GM19099 (cell line): ENCODE results near the gene BEST1.

Experiments used
- POLR2A ChIP-seq: IDR thresholded peaks from 3 replicates; pipeline ENCODE4 v1.6.1; 2011; ENCODE audit warnings: low read depth; ENCODE audit not compliant: insufficient read length; ENCODE audit errors: extremely low read depth

BEST1 gene

DNA sequence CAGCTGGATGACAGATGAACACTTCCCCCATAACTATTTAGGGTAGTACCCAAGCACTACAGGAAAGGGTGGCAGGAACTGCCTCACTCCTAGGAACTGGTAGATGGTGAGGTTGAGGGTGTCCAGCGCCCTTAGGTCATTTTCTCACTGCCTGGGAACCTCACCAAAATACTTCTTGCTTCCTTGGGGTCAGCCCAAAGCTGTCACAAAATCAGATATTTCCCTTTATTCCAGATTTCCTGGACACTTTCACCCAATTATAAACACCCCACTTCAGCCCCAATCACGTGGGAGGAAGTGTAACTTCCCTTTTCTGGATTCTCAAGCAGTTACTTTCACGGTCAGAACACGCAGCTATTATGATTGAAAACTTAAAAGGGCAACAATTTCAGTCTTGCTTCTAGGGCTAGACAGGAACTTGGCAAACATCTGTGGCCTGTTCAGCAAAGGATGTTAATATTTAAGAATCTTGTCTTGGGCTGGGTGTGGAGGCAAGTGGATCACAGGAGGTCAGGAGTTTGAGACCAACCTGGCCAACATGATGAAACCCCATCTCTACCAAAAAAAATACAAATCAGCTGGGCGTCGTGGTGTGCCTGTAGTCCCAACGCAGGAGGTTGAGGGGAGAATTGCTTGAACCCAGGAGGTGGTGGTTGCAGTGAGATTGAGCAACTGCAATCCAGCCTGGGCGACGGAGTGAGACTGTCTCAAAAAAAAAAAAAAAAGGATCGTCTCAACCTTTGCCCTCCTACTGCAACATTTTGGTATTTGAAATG, 13.3 kb downstream of the BEST1 start:
- no peak for TF ChIP-seq POLR2A

DNA sequence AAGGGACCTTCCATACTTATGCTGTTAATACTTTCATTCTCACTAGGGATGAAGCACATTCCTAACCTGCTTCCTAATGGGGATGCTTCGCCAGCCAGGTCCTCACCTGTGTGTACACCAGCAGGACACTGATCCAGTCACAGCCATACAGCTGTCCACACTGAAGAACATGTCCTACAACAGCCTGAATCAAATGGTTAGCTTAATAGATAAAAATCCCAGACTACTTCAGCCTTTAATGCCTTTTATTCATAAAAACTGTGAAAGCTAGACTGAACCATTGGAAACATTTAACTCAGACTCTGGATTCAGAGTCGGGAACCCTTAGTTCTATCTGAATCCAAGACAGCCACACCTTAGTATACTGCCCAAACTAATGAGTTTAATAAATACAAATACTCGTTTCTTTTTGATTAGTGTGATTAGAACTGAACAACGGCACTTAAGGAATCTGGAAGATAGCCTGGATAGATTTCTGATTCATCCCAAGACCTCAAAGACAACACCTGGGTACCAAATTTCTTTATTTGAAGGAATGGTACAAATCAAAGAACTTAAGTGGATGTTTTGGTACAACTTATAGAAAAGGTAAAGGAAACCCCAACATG, 14.0 kb downstream of the BEST1 start:
- TF ChIP-seq POLR2A, result peak; percentile 39

DNA sequence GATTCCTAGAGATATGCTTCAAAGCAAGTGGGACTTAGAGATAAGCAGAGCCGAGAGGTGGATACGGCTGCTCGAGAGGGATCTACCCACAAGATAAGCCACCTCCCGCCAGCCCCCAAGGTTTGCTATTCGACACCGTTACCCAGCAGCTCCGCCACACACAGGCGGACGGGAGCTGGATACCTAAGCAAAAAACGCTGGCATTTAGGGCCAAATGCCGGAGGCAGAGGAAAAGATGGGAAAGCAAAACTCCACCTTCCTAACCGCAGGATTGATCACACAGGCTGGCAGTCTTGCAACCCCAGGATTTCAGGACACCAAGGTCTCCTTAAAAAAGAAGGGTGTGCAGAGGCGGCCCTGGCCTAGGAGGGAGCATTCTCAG, 16.6 kb downstream of the BEST1 start:
- TF ChIP-seq POLR2A, result no peak

DNA sequence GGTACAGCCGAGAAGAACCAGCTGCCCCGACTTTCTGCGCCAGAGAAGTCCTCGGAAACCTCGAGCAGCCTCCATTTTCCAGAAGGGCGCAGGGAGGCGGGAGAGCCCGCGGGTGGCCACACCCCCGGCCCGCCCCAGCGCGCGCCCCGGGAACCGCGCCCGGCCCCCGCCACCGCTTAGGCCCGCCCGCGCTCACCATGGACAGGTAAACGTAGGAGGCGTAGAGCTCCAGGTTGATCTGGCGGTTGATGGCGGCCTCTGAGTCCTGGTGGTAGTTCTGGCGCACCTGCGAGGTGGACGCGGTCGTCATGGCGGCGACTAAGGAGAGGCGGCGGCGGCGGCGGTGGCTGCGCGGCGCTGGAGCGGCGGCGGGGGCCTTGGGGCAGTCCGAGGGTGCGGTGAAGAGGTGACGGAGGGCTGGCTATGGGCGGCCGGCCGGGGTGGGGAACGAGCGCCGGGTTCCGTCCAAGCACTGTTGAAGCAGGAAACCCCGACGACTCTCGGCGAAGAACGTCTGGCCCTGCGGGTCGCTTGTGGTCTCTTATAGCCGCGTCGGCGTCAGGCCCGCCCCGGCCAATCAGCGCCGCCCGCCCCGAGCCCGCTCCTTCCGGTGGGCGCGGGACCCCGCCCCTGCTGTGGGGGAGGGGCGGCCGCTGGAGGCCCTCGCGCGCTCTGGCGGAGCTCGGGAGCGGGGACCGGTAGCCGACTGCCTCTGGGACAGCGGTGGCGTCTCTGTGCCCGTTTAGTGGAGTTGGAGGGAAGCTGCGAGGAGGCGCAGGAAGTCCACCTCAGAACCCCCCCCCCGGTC, 17.2 kb downstream of the BEST1 start, which contains the start of gene FTH1:
Gene FTH1, minus strand, starts transcription at position 519 of the 808 bp plus-strand sequence. Its CDS starts 209 bp downstream, at position 310.
- TF ChIP-seq POLR2A, result peak; percentile 97

DNA sequence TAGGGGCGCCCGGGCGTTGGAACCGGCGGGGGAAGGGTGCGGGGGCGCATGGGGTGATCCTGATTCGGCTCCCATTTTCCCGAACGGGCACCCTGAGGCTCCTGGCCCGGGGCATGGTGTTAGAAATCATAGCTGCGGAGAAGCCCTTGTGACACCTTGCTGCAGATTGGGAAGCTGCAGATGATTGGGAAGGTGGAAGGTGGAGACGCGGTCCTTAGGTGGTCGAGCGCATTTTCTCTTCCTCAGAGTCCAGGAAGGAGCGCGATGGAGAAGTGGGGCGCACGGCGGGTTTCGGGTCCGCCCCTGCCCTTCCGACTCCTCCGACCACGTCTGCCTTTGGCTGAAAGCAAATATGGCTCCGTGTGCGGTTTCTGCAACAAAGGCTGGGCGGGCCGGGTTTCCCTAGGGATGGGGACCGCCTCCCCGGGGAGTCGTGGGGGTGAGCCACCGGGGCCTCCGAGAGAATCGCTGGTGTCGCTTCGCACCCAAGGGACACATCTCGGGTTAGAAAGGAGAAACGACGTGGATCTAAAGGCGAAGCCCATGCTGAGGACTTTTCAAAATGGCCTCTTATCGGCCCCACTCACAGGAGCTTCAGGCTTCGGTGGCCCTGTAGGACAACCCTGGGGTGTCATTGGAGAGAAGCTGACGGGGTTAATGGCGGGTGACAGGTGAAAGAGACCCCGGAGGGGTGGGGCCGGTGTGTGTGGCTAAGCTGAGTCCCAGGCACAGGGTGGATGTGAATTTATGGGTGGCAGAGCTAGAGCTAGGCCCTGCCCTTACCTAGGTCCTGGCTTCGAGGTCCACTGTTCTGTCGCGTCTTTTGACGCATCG, 18.0 kb downstream of the BEST1 start:
- no peak for TF ChIP-seq POLR2A

DNA sequence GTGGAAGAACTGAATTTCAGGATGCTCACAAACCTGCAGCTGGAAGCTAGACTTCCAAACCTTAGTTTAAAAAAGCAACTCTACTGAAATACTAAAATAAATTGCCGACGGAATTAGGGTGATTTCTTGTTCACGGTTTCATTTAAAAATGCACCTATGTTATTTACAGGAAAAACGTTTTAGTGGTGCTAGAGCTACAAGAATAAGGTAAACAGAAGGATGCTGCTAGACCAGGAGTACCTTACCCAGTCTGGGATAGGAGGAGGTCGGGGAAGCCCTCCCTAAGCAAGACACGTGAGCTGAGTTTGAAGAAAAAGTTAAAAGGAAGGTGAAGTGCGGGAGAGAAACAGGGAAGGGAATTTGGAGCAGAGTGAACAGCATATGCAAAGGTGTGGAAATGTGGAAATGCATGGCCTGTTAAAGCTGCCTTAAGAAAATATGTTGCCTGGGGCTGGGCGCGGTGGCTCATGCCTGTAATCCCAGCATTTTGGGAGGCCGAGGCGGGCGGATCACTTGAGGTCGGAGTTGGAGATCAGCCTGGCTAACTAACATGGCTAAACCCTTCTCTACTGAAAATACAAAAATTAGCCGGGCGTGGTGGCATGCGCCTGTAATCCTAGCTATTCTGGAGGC, 18.7 kb downstream of the BEST1 start:
- TF ChIP-seq POLR2A, result no peak

DNA sequence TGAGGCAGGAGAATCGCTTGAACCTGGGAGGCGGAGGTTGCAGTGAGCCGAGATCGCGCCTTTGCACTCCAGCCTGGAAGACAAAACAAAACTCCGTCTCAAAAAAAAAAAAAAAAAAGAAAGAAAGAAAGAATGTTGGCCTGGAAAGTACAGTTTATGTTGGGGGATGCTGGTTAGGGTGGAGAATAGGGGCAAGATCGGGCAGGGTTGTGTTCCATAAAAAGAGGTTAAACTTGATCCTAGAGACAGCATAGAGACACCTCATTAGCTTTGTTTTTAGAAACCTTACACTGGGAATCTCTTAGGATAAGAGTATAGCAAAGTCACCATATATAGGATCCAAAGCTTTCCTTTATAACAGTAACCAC, 19.2 kb downstream of the BEST1 start:
- TF ChIP-seq POLR2A, result no peak

DNA sequence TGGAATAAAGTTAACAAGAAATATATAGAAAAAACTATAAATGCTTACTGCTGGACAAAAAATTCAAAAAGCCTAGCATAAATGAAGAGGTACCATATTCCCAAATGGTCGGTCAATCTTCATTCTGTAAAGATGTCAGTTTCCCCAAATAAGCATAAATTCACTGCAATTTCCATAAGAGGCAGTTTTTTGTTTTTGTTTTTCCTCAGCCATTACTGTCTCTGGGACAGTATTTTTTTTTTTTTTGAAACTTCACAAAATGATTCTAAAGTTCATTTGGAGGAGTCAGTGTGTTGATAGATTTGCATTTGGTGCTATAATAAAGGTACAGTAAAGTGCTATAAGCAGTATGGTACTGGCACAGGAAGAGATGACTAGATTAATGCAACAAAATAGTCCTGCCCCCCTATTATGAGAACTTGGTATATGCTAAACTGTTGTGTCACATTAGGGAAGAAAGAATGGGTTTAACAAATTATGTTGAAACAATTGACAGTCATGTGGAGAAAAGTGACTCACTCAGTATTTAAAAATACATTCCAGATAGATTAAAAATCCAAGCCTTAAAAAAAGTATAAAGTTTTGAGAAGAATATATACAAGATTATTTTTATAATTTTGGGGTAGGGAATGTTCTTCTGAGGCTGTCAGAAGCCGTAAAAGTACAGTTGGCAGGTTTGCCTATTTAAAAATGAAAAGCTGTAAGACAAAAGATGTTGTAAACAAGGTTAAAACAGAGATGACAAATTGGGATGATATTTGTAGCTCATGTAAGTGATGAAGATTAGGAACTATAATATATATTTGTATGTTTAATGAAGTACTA, 19.9 kb downstream of the BEST1 start:
- no peak for TF ChIP-seq POLR2A

DNA sequence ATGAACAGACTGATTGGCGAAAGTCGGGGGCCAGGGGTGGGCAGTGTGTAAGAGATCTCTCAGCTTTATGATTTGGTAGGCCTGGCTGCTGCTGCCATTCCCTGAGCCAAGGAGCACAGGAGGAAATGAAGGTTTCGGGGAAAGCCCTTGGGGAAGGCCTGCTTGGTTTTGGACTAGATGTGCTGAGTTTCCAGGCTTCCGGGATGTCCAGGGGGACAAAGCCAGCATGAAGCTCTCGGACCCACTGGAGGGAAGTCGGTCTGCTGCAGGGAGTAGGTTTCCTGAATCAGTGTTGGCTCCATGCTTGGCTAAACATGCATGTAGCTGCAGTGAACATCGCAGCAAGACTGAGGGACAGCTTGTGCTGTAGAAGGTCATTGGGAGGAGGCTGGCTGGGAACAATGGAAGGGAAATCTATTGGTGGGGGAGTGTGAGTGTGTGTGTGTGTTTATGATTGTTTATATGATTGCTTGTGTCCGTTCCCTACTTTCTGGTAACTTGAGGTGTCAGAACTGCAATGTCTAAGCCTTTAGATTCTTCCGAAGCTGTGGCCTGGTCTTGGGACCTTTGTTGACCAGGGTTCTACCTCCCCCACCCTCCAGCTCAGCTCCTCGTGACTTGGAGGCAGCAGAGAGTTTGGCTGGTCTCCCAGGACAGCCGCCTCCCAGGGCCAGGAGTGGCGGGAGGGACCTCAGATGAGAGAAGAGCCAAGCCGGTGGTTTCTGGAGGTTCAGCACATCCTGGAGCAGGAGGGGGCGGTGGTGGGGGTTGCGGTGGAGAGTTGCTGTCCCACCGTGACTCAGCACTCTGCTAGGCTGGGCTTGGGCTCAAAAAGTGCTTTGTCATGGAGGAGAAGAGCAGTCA, 21.3 kb downstream of the BEST1 start:
- TF ChIP-seq POLR2A, result peak; percentile 59

DNA sequence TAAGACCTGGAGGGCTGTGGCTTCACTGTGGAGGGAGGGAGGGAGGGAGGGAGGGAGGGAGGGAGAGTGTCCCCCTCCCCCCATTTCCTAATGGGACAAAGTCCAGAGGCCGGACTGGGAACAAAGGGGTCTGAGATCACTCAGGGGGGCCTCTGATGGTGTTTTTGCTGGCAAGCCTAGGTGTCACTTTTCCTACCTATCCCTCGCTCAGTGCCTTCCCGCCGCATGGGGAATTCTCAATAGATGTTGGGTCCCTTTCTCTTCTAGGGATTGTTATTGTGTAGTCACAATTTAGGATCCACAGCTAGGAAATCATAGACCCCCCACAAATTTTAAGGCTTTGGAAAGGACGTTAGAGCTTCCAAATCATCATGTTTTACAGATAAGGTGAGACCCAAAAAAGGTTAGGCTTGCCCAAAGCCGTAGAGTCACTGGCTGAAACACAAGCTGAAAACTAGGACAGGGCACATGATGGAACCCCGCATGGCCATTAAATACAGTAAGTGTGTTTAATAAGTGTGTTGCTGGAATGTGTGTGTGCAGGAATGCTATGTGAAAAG, 22.0 kb downstream of the BEST1 start:
- no peak for TF ChIP-seq POLR2A

DNA sequence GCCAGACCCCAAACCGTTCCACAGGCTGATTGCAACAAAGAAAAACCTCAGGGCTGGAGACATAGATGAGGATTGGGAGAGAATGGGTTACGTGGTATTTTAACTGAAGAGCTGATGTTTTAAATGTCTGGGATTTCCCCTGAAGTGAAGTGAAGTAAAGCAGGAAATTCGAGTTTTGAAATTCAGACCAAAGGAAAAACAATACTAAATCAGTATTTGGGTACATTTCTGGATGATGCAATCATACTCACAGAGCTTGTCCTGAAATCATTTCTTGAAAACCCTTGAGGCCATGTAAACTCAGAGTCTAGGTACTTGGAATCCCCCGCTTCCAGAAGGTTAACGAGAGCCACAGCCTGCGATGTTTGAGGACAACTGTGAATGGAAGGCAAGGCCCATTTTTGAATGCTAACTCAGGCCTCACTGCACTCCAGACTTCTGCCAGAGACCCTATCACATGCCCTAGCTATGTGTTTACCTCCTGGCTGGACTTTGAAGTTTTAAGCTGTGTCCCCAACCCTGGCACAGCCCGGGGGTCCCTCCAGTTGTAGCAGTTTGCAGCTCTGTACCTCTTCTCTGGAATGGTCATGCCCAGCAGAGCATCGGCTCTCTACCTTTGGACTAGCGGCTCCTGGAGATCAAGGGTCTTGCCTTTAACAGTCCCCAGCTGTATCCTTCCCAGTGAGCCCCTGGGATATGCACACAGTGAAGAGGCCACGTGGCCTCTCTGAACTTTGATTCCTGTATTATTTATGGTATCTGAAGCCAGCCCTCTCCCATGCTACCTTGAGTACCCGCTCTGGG, 22.7 kb downstream of the BEST1 start:
- no peak for TF ChIP-seq POLR2A
